ENCODE results near the gene RADIL.
A peak's percentile ranks its signal among the peaks of the same experiment; 100 is the strongest.

Gene RADIL

GRCh38 chr7:4876586-4876985 is 6.9 kb downstream of the RADIL start:
- no peaks in the 10 kb centered on the region for H3K4me1 Mint-ChIP-seq (ENCODE audit: low read depth)
- peaks cover 9% of the 10 kb centered on the region for H3K27me3 Mint-ChIP-seq (ENCODE audit: low read depth)
- no peak for DNase-seq (ENCODE audit: low spot score)
- no peaks in the 10 kb centered on the region for H3K36me3 Mint-ChIP-seq (ENCODE audit: low read depth)
- H3K9me3 Mint-ChIP-seq, result no peaks in the 10 kb centered on the region
- no peak overlapping the region for H3K27ac Mint-ChIP-seq
- no peak overlapping the region for H3K4me3 Mint-ChIP-seq

- DNase-seq (ENCODE audit: low spot score), result no peak
- H3K36me3 Mint-ChIP-seq (ENCODE audit: low read depth), result no peaks in the 10 kb centered on the region
- H3K27me3 Mint-ChIP-seq (ENCODE audit: low read depth), result peaks cover 16% of the 10 kb centered on the region
- H3K9me3 Mint-ChIP-seq, result no peaks in the 10 kb centered on the region
- no peak overlapping the region for H3K4me3 Mint-ChIP-seq
- peaks cover 5% of the 10 kb centered on the region for H3K4me1 Mint-ChIP-seq (ENCODE audit: low read depth)
- H3K27ac Mint-ChIP-seq, result no peak overlapping the region
Observed at GRCh38 chr7:4875391-4875790, 8.1 kb downstream of the RADIL start.

GRCh38 chr7:4873071-4873944 is 10.2 kb downstream of the RADIL start:
- no peaks in the 10 kb centered on the region for H3K9me3 Mint-ChIP-seq
- peaks cover 5% of the 10 kb centered on the region for H3K4me1 Mint-ChIP-seq (ENCODE audit: low read depth)
- H3K27me3 Mint-ChIP-seq (ENCODE audit: low read depth), result peaks cover 18% of the 10 kb centered on the region
- H3K27ac Mint-ChIP-seq, result no peak overlapping the region
- no peaks in the 10 kb centered on the region for H3K36me3 Mint-ChIP-seq (ENCODE audit: low read depth)
- DNase-seq (ENCODE audit: low spot score), result no peak
- H3K4me3 Mint-ChIP-seq, result no peak overlapping the region

- DNase-seq (ENCODE audit: low spot score), result no peak
- no peak overlapping the region for H3K27ac Mint-ChIP-seq
- peaks cover 5% of the 10 kb centered on the region for H3K4me1 Mint-ChIP-seq (ENCODE audit: low read depth)
- no peaks in the 10 kb centered on the region for H3K36me3 Mint-ChIP-seq (ENCODE audit: low read depth)
- H3K9me3 Mint-ChIP-seq, result no peaks in the 10 kb centered on the region
- peaks cover 18% of the 10 kb centered on the region for H3K27me3 Mint-ChIP-seq (ENCODE audit: low read depth)
- no peak overlapping the region for H3K4me3 Mint-ChIP-seq
Observed at GRCh38 chr7:4871930-4872675, 11.4 kb downstream of the RADIL start.

- Mint-ChIP-seq H3K4me3 (no peak overlapping the region), H3K27me3 (ENCODE audit: low read depth) (peaks cover 18% of the 10 kb centered on the region), H3K4me1 (ENCODE audit: low read depth) (peaks cover 5% of the 10 kb centered on the region), H3K9me3 (no peaks in the 10 kb centered on the region), H3K27ac (no peak overlapping the region), H3K36me3 (ENCODE audit: low read depth) (no peaks in the 10 kb centered on the region)
- DNase-seq (ENCODE audit: low spot score), result no peak
Observed at GRCh38 chr7:4871056-4871680, 12.3 kb downstream of the RADIL start.

- H3K27me3 Mint-ChIP-seq (ENCODE audit: low read depth), result peaks cover 34% of the 10 kb centered on the region
- H3K36me3 Mint-ChIP-seq (ENCODE audit: low read depth), result no peaks in the 10 kb centered on the region
Observed at GRCh38 chr7:4868493-4868892, 15.0 kb downstream of the RADIL start.

GRCh38 chr7:4866528-4867496 is 16.7 kb downstream of the RADIL start:
- Mint-ChIP-seq H3K4me1 (ENCODE audit: low read depth) (peaks cover 5% of the 10 kb centered on the region), H3K27me3 (ENCODE audit: low read depth) (peaks cover 46% of the 10 kb centered on the region), H3K36me3 (ENCODE audit: low read depth) (no peaks in the 10 kb centered on the region), H3K9me3 (peaks cover 7% of the 10 kb centered on the region), H3K27ac (no peak overlapping the region), H3K4me3 (no peak overlapping the region)
- DNase-seq (ENCODE audit: low spot score), result no peak

More at GRCh38 chr7:4868493-4868892, 15.0 kb downstream of the RADIL start:
- no peak for DNase-seq (ENCODE audit: low spot score)
- Mint-ChIP-seq H3K27ac (no peak overlapping the region), H3K9me3 (no peaks in the 10 kb centered on the region), H3K4me1 (ENCODE audit: low read depth) (peaks cover 5% of the 10 kb centered on the region), H3K4me3 (no peak overlapping the region)

GRCh38 chr7:4862156-4862555 is 21.4 kb downstream of the RADIL start:
- no peak overlapping the region for H3K27ac Mint-ChIP-seq
- H3K4me1 Mint-ChIP-seq (ENCODE audit: low read depth), result no peaks in the 10 kb centered on the region
- peaks cover 52% of the 10 kb centered on the region for H3K27me3 Mint-ChIP-seq (ENCODE audit: low read depth)
- no peak for DNase-seq (ENCODE audit: low spot score)
- no peaks in the 10 kb centered on the region for H3K36me3 Mint-ChIP-seq (ENCODE audit: low read depth)
- H3K4me3 Mint-ChIP-seq, result no peak overlapping the region
- H3K9me3 Mint-ChIP-seq, result peaks cover 7% of the 10 kb centered on the region

GRCh38 chr7:4861673-4862072 is 21.8 kb downstream of the RADIL start, which contains the start of gene PAPOLB:
Gene PAPOLB (minus strand): TSS chr7:4862030. CDS start chr7:4861810, 220 bp downstream.
- peak within 1 kb of the TSS; percentile 7 for H3K4me3 Mint-ChIP-seq
- H3K27me3 Mint-ChIP-seq (ENCODE audit: low read depth), result peaks cover 54% of the 10 kb centered on the region
- H3K9me3 Mint-ChIP-seq, result peaks cover 7% of the 10 kb centered on the region
- no peaks in the 10 kb centered on the region for H3K4me1 Mint-ChIP-seq (ENCODE audit: low read depth)
- no peaks in the 10 kb centered on the region for H3K36me3 Mint-ChIP-seq (ENCODE audit: low read depth)
- H3K27ac Mint-ChIP-seq, result no peak within 1 kb of the TSS
- DNase-seq (ENCODE audit: low spot score), result no peak

GRCh38 chr7:4861227-4861626 is 22.3 kb downstream of the RADIL start:
- H3K27ac Mint-ChIP-seq, result no peak overlapping the region

GRCh38 chr7:4857189-4857588 is 26.3 kb downstream of the RADIL start:
- H3K9me3 Mint-ChIP-seq, result no peaks in the 10 kb centered on the region
- H3K36me3 Mint-ChIP-seq (ENCODE audit: low read depth), result no peaks in the 10 kb centered on the region
- no peak overlapping the region for H3K4me3 Mint-ChIP-seq
- no peak overlapping the region for H3K27ac Mint-ChIP-seq
- no peak for DNase-seq (ENCODE audit: low spot score)
- peaks cover 27% of the 10 kb centered on the region for H3K27me3 Mint-ChIP-seq (ENCODE audit: low read depth)
- no peaks in the 10 kb centered on the region for H3K4me1 Mint-ChIP-seq (ENCODE audit: low read depth)

More at GRCh38 chr7:4861227-4861626, 22.3 kb downstream of the RADIL start:
- Mint-ChIP-seq H3K27me3 (ENCODE audit: low read depth) (peaks cover 54% of the 10 kb centered on the region), H3K36me3 (ENCODE audit: low read depth) (no peaks in the 10 kb centered on the region), H3K4me1 (ENCODE audit: low read depth) (no peaks in the 10 kb centered on the region), H3K9me3 (peaks cover 7% of the 10 kb centered on the region), H3K4me3 (peak overlapping the region; percentile 7)
- no peak for DNase-seq (ENCODE audit: low spot score)

GRCh38 chr7:4856336-4857057 is 27.0 kb downstream of the RADIL start:
- peaks cover 4% of the 10 kb centered on the region for H3K4me1 Mint-ChIP-seq (ENCODE audit: low read depth)
- H3K9me3 Mint-ChIP-seq, result no peaks in the 10 kb centered on the region
- H3K27ac Mint-ChIP-seq, result no peak overlapping the region

More at GRCh38 chr7:4856336-4857057, 27.0 kb downstream of the RADIL start:
- H3K27me3 Mint-ChIP-seq (ENCODE audit: low read depth), result peaks cover 23% of the 10 kb centered on the region
- no peak for DNase-seq (ENCODE audit: low spot score)
- H3K36me3 Mint-ChIP-seq (ENCODE audit: low read depth), result no peaks in the 10 kb centered on the region
- no peak overlapping the region for H3K4me3 Mint-ChIP-seq
